ENCODE data around the gene TOP1.

The TOP1 gene

GRCh38 chr20:41040855-41041254 is 12.2 kb downstream of the TOP1 start:
- no peak overlapping the region for H3K27ac ChIP-seq (ENCODE audit: low read length)
- no peaks in the 10 kb centered on the region for H3K36me3 ChIP-seq (ENCODE audit: control insufficient read depth, low read depth, low read length)
- peaks cover 12% of the 10 kb centered on the region for H3K4me1 ChIP-seq (ENCODE audit: control insufficient read depth, low read depth, low read length)
- no peak overlapping the region for H3K9ac ChIP-seq (ENCODE audit: low read length)
- H3K4me3 ChIP-seq (ENCODE audit: low read length): no peak overlapping the region
- no peaks in the 10 kb centered on the region for H3K9me3 ChIP-seq (ENCODE audit: control insufficient read depth, low read depth, low read length)
- H3K27me3 ChIP-seq (ENCODE audit: control insufficient read depth, insufficient read depth, low read length): peaks cover 13% of the 10 kb centered on the region

GRCh38 chr20:41041693-41042092 is 13.1 kb downstream of the TOP1 start:
- Histone ChIP-seq H3K9ac (ENCODE audit: low read length) (no peak overlapping the region), H3K4me1 (ENCODE audit: control insufficient read depth, low read depth, low read length) (peaks cover 13% of the 10 kb centered on the region)

GRCh38 chr20:41044409-41045062 is 15.9 kb downstream of the TOP1 start:
- no peak overlapping the region for H3K27ac ChIP-seq (ENCODE audit: low read length)
- H3K4me3 ChIP-seq (ENCODE audit: low read length): no peak overlapping the region
- peaks cover 34% of the 10 kb centered on the region for H3K4me1 ChIP-seq (ENCODE audit: control insufficient read depth, low read depth, low read length)
- H3K36me3 ChIP-seq (ENCODE audit: control insufficient read depth, low read depth, low read length): no peaks in the 10 kb centered on the region
- no peaks in the 10 kb centered on the region for H3K9me3 ChIP-seq (ENCODE audit: control insufficient read depth, low read depth, low read length)
- no peaks in the 10 kb centered on the region for H3K27me3 ChIP-seq (ENCODE audit: control insufficient read depth, insufficient read depth, low read length)
- H3K9ac ChIP-seq (ENCODE audit: low read length): no peak overlapping the region

More at GRCh38 chr20:41041693-41042092, 13.1 kb downstream of the TOP1 start:
- Histone ChIP-seq H3K4me3 (ENCODE audit: low read length) (no peak overlapping the region), H3K36me3 (ENCODE audit: control insufficient read depth, low read depth, low read length) (no peaks in the 10 kb centered on the region), H3K9me3 (ENCODE audit: control insufficient read depth, low read depth, low read length) (no peaks in the 10 kb centered on the region), H3K27me3 (ENCODE audit: control insufficient read depth, insufficient read depth, low read length) (peaks cover 5% of the 10 kb centered on the region), H3K27ac (ENCODE audit: low read length) (no peak overlapping the region)

- no peaks in the 10 kb centered on the region for H3K36me3 ChIP-seq (ENCODE audit: control insufficient read depth, low read depth, low read length)
- no peak overlapping the region for H3K4me3 ChIP-seq (ENCODE audit: low read length)
- H3K9ac ChIP-seq (ENCODE audit: low read length): no peak overlapping the region
- peaks cover 36% of the 10 kb centered on the region for H3K4me1 ChIP-seq (ENCODE audit: control insufficient read depth, low read depth, low read length)
- no peaks in the 10 kb centered on the region for H3K27me3 ChIP-seq (ENCODE audit: control insufficient read depth, insufficient read depth, low read length)
- H3K27ac ChIP-seq (ENCODE audit: low read length): no peak overlapping the region
- no peaks in the 10 kb centered on the region for H3K9me3 ChIP-seq (ENCODE audit: control insufficient read depth, low read depth, low read length)
Observed at GRCh38 chr20:41045671-41046070, 17.0 kb downstream of the TOP1 start.

GRCh38 chr20:41046716-41047115 is 18.1 kb downstream of the TOP1 start:
- Histone ChIP-seq H3K9me3 (ENCODE audit: control insufficient read depth, low read depth, low read length) (no peaks in the 10 kb centered on the region), H3K27ac (ENCODE audit: low read length) (no peak overlapping the region), H3K4me3 (ENCODE audit: low read length) (no peak overlapping the region), H3K4me1 (ENCODE audit: control insufficient read depth, low read depth, low read length) (peaks cover 36% of the 10 kb centered on the region), H3K9ac (ENCODE audit: low read length) (no peak overlapping the region), H3K36me3 (ENCODE audit: control insufficient read depth, low read depth, low read length) (no peaks in the 10 kb centered on the region), H3K27me3 (ENCODE audit: control insufficient read depth, insufficient read depth, low read length) (no peaks in the 10 kb centered on the region)

- peaks cover 36% of the 10 kb centered on the region for H3K4me1 ChIP-seq (ENCODE audit: control insufficient read depth, low read depth, low read length)
- no peak overlapping the region for H3K27ac ChIP-seq (ENCODE audit: low read length)
- no peaks in the 10 kb centered on the region for H3K9me3 ChIP-seq (ENCODE audit: control insufficient read depth, low read depth, low read length)
- no peaks in the 10 kb centered on the region for H3K36me3 ChIP-seq (ENCODE audit: control insufficient read depth, low read depth, low read length)
- H3K9ac ChIP-seq (ENCODE audit: low read length): no peak overlapping the region
- H3K4me3 ChIP-seq (ENCODE audit: low read length): no peak overlapping the region
- H3K27me3 ChIP-seq (ENCODE audit: control insufficient read depth, insufficient read depth, low read length): no peaks in the 10 kb centered on the region
Observed at GRCh38 chr20:41047279-41047974, 18.8 kb downstream of the TOP1 start.

GRCh38 chr20:41047975-41048305 is 19.3 kb downstream of the TOP1 start:
- no peak overlapping the region for H3K4me3 ChIP-seq (ENCODE audit: low read length)
- H3K27ac ChIP-seq (ENCODE audit: low read length): no peak overlapping the region
- H3K9me3 ChIP-seq (ENCODE audit: control insufficient read depth, low read depth, low read length): no peaks in the 10 kb centered on the region
- H3K36me3 ChIP-seq (ENCODE audit: control insufficient read depth, low read depth, low read length): no peaks in the 10 kb centered on the region
- H3K27me3 ChIP-seq (ENCODE audit: control insufficient read depth, insufficient read depth, low read length): no peaks in the 10 kb centered on the region
- H3K4me1 ChIP-seq (ENCODE audit: control insufficient read depth, low read depth, low read length): peaks cover 39% of the 10 kb centered on the region
- H3K9ac ChIP-seq (ENCODE audit: low read length): no peak overlapping the region

- H3K4me3 ChIP-seq (ENCODE audit: low read length): peak overlapping the region; percentile 9
- H3K9me3 ChIP-seq (ENCODE audit: control insufficient read depth, low read depth, low read length): no peaks in the 10 kb centered on the region
- no peak overlapping the region for H3K27ac ChIP-seq (ENCODE audit: low read length)
- H3K4me1 ChIP-seq (ENCODE audit: control insufficient read depth, low read depth, low read length): peaks cover 46% of the 10 kb centered on the region
- H3K9ac ChIP-seq (ENCODE audit: low read length): no peak overlapping the region
- H3K36me3 ChIP-seq (ENCODE audit: control insufficient read depth, low read depth, low read length): no peaks in the 10 kb centered on the region
- H3K27me3 ChIP-seq (ENCODE audit: control insufficient read depth, insufficient read depth, low read length): no peaks in the 10 kb centered on the region
Observed at GRCh38 chr20:41048461-41049301, 20.1 kb downstream of the TOP1 start.

- Histone ChIP-seq H3K9me3 (ENCODE audit: control insufficient read depth, low read depth, low read length) (no peaks in the 10 kb centered on the region), H3K27ac (ENCODE audit: low read length) (no peak overlapping the region), H3K27me3 (ENCODE audit: control insufficient read depth, insufficient read depth, low read length) (no peaks in the 10 kb centered on the region), H3K4me1 (ENCODE audit: control insufficient read depth, low read depth, low read length) (peaks cover 48% of the 10 kb centered on the region), H3K4me3 (ENCODE audit: low read length) (peak overlapping the region; percentile 9), H3K36me3 (ENCODE audit: control insufficient read depth, low read depth, low read length) (no peaks in the 10 kb centered on the region), H3K9ac (ENCODE audit: low read length) (no peak overlapping the region)
Observed at GRCh38 chr20:41049451-41049850, 20.8 kb downstream of the TOP1 start.

GRCh38 chr20:41050361-41051008 is 21.9 kb downstream of the TOP1 start:
- H3K9me3 ChIP-seq (ENCODE audit: control insufficient read depth, low read depth, low read length): no peaks in the 10 kb centered on the region
- no peaks in the 10 kb centered on the region for H3K27me3 ChIP-seq (ENCODE audit: control insufficient read depth, insufficient read depth, low read length)
- no peak overlapping the region for H3K27ac ChIP-seq (ENCODE audit: low read length)
- H3K4me1 ChIP-seq (ENCODE audit: control insufficient read depth, low read depth, low read length): peaks cover 56% of the 10 kb centered on the region
- no peak overlapping the region for H3K4me3 ChIP-seq (ENCODE audit: low read length)
- H3K36me3 ChIP-seq (ENCODE audit: control insufficient read depth, low read depth, low read length): no peaks in the 10 kb centered on the region
- no peak overlapping the region for H3K9ac ChIP-seq (ENCODE audit: low read length)

GRCh38 chr20:41051009-41051825 is 22.6 kb downstream of the TOP1 start:
- H3K27ac ChIP-seq (ENCODE audit: low read length): no peak overlapping the region
- H3K36me3 ChIP-seq (ENCODE audit: control insufficient read depth, low read depth, low read length): no peaks in the 10 kb centered on the region
- H3K9ac ChIP-seq (ENCODE audit: low read length): no peak overlapping the region
- H3K4me1 ChIP-seq (ENCODE audit: control insufficient read depth, low read depth, low read length): peaks cover 55% of the 10 kb centered on the region
- H3K4me3 ChIP-seq (ENCODE audit: low read length): no peak overlapping the region
- no peaks in the 10 kb centered on the region for H3K9me3 ChIP-seq (ENCODE audit: control insufficient read depth, low read depth, low read length)
- H3K27me3 ChIP-seq (ENCODE audit: control insufficient read depth, insufficient read depth, low read length): no peaks in the 10 kb centered on the region

Measured in iPS-18a (cell line).